Stomach smooth muscle (tissue), 2 donors: ENCODE measurements around the gene LYSMD4.

ENCODE experiments used
- H3K27ac ChIP-seq: one replicate; pipeline ENCODE4 v1.7.0; 2013; ENCODE audit warnings: mild to moderate bottlenecking, low read length, inconsistent platforms
- H3K27me3 ChIP-seq, 2 donors: one replicate each; pipeline ENCODE4 v1.7.0; 2013; ENCODE audit warnings: low read length in 2 of 2; ENCODE audit not compliant: insufficient read depth in 2 of 2, control insufficient read depth in 1 of 2
- H3K36me3 ChIP-seq, 2 donors: one replicate each; pipeline ENCODE4 v1.7.0; 2013; ENCODE audit warnings: low read length in 2 of 2; ENCODE audit not compliant: control insufficient read depth in 2 of 2, insufficient read depth in 2 of 2
- H3K4me1 ChIP-seq: one replicate; pipeline ENCODE4 v1.7.0; 2013; ENCODE audit warnings: low read length; ENCODE audit not compliant: control insufficient read depth, insufficient read depth
- H3K4me3 ChIP-seq, 2 donors: one replicate each; pipeline ENCODE4 v1.7.0; 2013; ENCODE audit warnings: low read length in 2 of 2
- H3K9ac ChIP-seq, 2 donors: one replicate each; pipeline ENCODE4 v1.7.0; 2013; ENCODE audit warnings: low read length in 2 of 2, mild to moderate bottlenecking in 1 of 2
- H3K9me3 ChIP-seq, 2 donors: one replicate each; pipeline ENCODE4 v1.7.0; 2013; ENCODE audit warnings: low read length in 2 of 2; ENCODE audit not compliant: control insufficient read depth in 2 of 2
- donor health status: healthy.
- donor health status: Pancreatic carcinoma.

The LYSMD4 gene

GRCh38 chr15:99731336-99732123, 1.7 kb downstream of the LYSMD4 start:
- Histone ChIP-seq H3K4me3 (peak overlapping the region; percentile 83 to 85), H3K9ac (no peak overlapping the region), H3K27me3 (no peaks in the 10 kb centered on the region), H3K27ac (no peak overlapping the region), H3K36me3 (peaks cover 9 to 13% of the 10 kb centered on the region in 2 donors), H3K9me3 (no peaks in the 10 kb centered on the region), H3K4me1 (peaks cover 13% of the 10 kb centered on the region)

GRCh38 chr15:99729920-99730319, 3.3 kb downstream of the LYSMD4 start:
- no peak overlapping the region for H3K9ac ChIP-seq
- H3K27ac ChIP-seq, result no peak overlapping the region
- no peaks in the 10 kb centered on the region for H3K27me3 ChIP-seq

GRCh38 chr15:99729327-99729726, 3.9 kb downstream of the LYSMD4 start:
- Histone ChIP-seq H3K27me3 (no peaks in the 10 kb centered on the region), H3K4me1 (peaks cover 13% of the 10 kb centered on the region), H3K36me3 (peaks cover 9 to 15% of the 10 kb centered on the region in 2 donors), H3K4me3 (no peak overlapping the region), H3K9me3 (no peaks in the 10 kb centered on the region), H3K27ac (no peak overlapping the region), H3K9ac (no peak overlapping the region)

More at GRCh38 chr15:99729920-99730319, 3.3 kb downstream of the LYSMD4 start:
- Histone ChIP-seq H3K4me1 (peaks cover 13% of the 10 kb centered on the region), H3K9me3 (no peaks in the 10 kb centered on the region), H3K4me3 (no peak overlapping the region), H3K36me3 (peaks cover 9 to 15% of the 10 kb centered on the region in 2 donors)

- peaks cover 13% of the 10 kb centered on the region for H3K4me1 ChIP-seq
- peaks cover 9 to 15% of the 10 kb centered on the region in 2 donors for H3K36me3 ChIP-seq
- H3K9ac ChIP-seq, result no peak overlapping the region
- H3K4me3 ChIP-seq, result no peak overlapping the region
- H3K9me3 ChIP-seq, result no peaks in the 10 kb centered on the region
- no peak overlapping the region for H3K27ac ChIP-seq
- H3K27me3 ChIP-seq, result no peaks in the 10 kb centered on the region
Observed at GRCh38 chr15:99728916-99729315, 4.3 kb downstream of the LYSMD4 start.

GRCh38 chr15:99727733-99728132, 5.5 kb downstream of the LYSMD4 start:
- H3K27ac ChIP-seq, result no peak overlapping the region
- H3K36me3 ChIP-seq, result peaks cover 9 to 15% of the 10 kb centered on the region in 2 donors
- H3K4me1 ChIP-seq, result peaks cover 10% of the 10 kb centered on the region
- no peak overlapping the region for H3K9ac ChIP-seq
- H3K4me3 ChIP-seq, result no peak overlapping the region
- H3K9me3 ChIP-seq, result no peaks in the 10 kb centered on the region
- no peaks in the 10 kb centered on the region for H3K27me3 ChIP-seq

- Histone ChIP-seq H3K4me3 (no peak overlapping the region), H3K9me3 (no peaks in the 10 kb centered on the region), H3K36me3 (peaks cover 9 to 15% of the 10 kb centered on the region in 2 donors), H3K4me1 (peaks cover 7% of the 10 kb centered on the region), H3K27me3 (no peaks in the 10 kb centered on the region), H3K27ac (no peak overlapping the region), H3K9ac (no peak overlapping the region)
Observed at GRCh38 chr15:99727330-99727729, 5.9 kb downstream of the LYSMD4 start.

- Histone ChIP-seq H3K4me1 (peaks cover 4% of the 10 kb centered on the region), H3K4me3 (no peak overlapping the region), H3K36me3 (peaks cover 9 to 15% of the 10 kb centered on the region in 2 donors), H3K9ac (no peak overlapping the region), H3K9me3 (no peaks in the 10 kb centered on the region), H3K27ac (no peak overlapping the region), H3K27me3 (no peaks in the 10 kb centered on the region)
Observed at GRCh38 chr15:99726333-99726732, 6.9 kb downstream of the LYSMD4 start.

- no peaks in the 10 kb centered on the region for H3K27me3 ChIP-seq
- H3K27ac ChIP-seq, result no peak overlapping the region
- no peak overlapping the region for H3K4me3 ChIP-seq
- peaks cover 7% of the 10 kb centered on the region for H3K4me1 ChIP-seq
- H3K9ac ChIP-seq, result no peak overlapping the region
- H3K36me3 ChIP-seq, result peaks cover 0 to 4% of the 10 kb centered on the region in 2 donors
- no peaks in the 10 kb centered on the region for H3K9me3 ChIP-seq
Observed at GRCh38 chr15:99722406-99722805, 10.8 kb downstream of the LYSMD4 start.

GRCh38 chr15:99721896-99722295, 11.3 kb downstream of the LYSMD4 start:
- H3K4me3 ChIP-seq, result no peak overlapping the region
- H3K27me3 ChIP-seq, result no peaks in the 10 kb centered on the region
- peaks cover 0 to 4% of the 10 kb centered on the region in 2 donors for H3K36me3 ChIP-seq
- H3K27ac ChIP-seq, result no peak overlapping the region
- H3K9ac ChIP-seq, result no peak overlapping the region
- peaks cover 12% of the 10 kb centered on the region for H3K4me1 ChIP-seq
- H3K9me3 ChIP-seq, result no peaks in the 10 kb centered on the region

- H3K27me3 ChIP-seq, result no peaks in the 10 kb centered on the region
- H3K9me3 ChIP-seq, result no peaks in the 10 kb centered on the region
- no peak overlapping the region for H3K9ac ChIP-seq
- no peak overlapping the region for H3K27ac ChIP-seq
- H3K4me3 ChIP-seq, result no peak overlapping the region
- H3K36me3 ChIP-seq, result peaks cover 0 to 4% of the 10 kb centered on the region in 2 donors
- H3K4me1 ChIP-seq, result peaks cover 17% of the 10 kb centered on the region
Observed at GRCh38 chr15:99721104-99721778, 12.0 kb downstream of the LYSMD4 start.

- H3K4me1 ChIP-seq, result peaks cover 17% of the 10 kb centered on the region
- no peak overlapping the region for H3K4me3 ChIP-seq
- H3K27ac ChIP-seq, result no peak overlapping the region
- H3K9me3 ChIP-seq, result no peaks in the 10 kb centered on the region
- no peak overlapping the region for H3K9ac ChIP-seq
- no peaks in the 10 kb centered on the region for H3K27me3 ChIP-seq
- peaks cover 2% of the 10 kb centered on the region in 2 donors for H3K36me3 ChIP-seq
Observed at GRCh38 chr15:99720533-99720932, 12.7 kb downstream of the LYSMD4 start.
